ENCODE measurements around the gene ST3GAL3. TPM values are rescaled to one million over a fixed set of nuclear protein-coding genes. Genes with fewer than 3 reads are reported as not detected.

Gene ST3GAL3
- total RNA-seq, 2 donors from 2014 or later: 26.3 to 36.0 TPM

- no peak for ATAC-seq (ENCODE audit: insufficient number of reproducible peaks, low FRiP score, low read depth)
- Histone ChIP-seq H3K27me3 (replicated peaks; ENCODE audit: insufficient read depth) (no peaks in the 10 kb centered on the region), H3K36me3 (no peaks in the 10 kb centered on the region), H3K4me3 (no peak overlapping the region), H3K4me1 (ENCODE audit: control insufficient read depth in 1 of 2, low read depth in 2 of 2) (peaks cover 3 to 6% of the 10 kb centered on the region in 2 donors), H3K27ac (no peak overlapping the region), H3K9me3 (no peaks in the 10 kb centered on the region)
- no peak for DNase-seq (ENCODE audit: low spot score)
- no peak for TF ChIP-seq CTCF (IDR thresholded peaks at IDR 0.05)
These were observed 71.9 kb downstream of the ST3GAL3 start for GRCh38 chr1:43779266-43779665.

- Histone ChIP-seq H3K4me3 (no peak overlapping the region), H3K36me3 (no peaks in the 10 kb centered on the region), H3K4me1 (ENCODE audit: control insufficient read depth in 1 of 2, low read depth in 2 of 2) (peaks cover 3 to 6% of the 10 kb centered on the region in 2 donors), H3K27me3 (replicated peaks; ENCODE audit: insufficient read depth) (no peaks in the 10 kb centered on the region), H3K27ac (no peak overlapping the region), H3K9me3 (no peaks in the 10 kb centered on the region)
- no peak for TF ChIP-seq CTCF (IDR thresholded peaks at IDR 0.05)
- DNase-seq (ENCODE audit: low spot score) (no peak), ATAC-seq (ENCODE audit: insufficient number of reproducible peaks, low FRiP score, low read depth) (no peak)
These were observed 72.6 kb downstream of the ST3GAL3 start for GRCh38 chr1:43779805-43780403.

- TF ChIP-seq CTCF (IDR thresholded peaks at IDR 0.05): no peak
- H3K9me3 ChIP-seq: no peaks in the 10 kb centered on the region
- no peak overlapping the region for H3K4me3 ChIP-seq
- H3K36me3 ChIP-seq: no peaks in the 10 kb centered on the region
- no peaks in the 10 kb centered on the region for H3K27me3 ChIP-seq (replicated peaks; ENCODE audit: insufficient read depth)
- no peak overlapping the region for H3K27ac ChIP-seq
- ATAC-seq (ENCODE audit: insufficient number of reproducible peaks, low FRiP score, low read depth) (no peak), DNase-seq (ENCODE audit: low spot score) (no peak)
- peaks cover 0 to under 1% of the 10 kb centered on the region in 2 donors for H3K4me1 ChIP-seq (ENCODE audit: control insufficient read depth in 1 of 2, low read depth in 2 of 2)
These were observed 74.2 kb downstream of the ST3GAL3 start for GRCh38 chr1:43781574-43781973.

- Histone ChIP-seq H3K27ac (no peak overlapping the region), H3K4me3 (no peak overlapping the region), H3K4me1 (ENCODE audit: control insufficient read depth in 1 of 2, low read depth in 2 of 2) (no peaks in the 10 kb centered on the region), H3K9me3 (no peaks in the 10 kb centered on the region), H3K27me3 (replicated peaks; ENCODE audit: insufficient read depth) (no peaks in the 10 kb centered on the region), H3K36me3 (no peaks in the 10 kb centered on the region)
- DNase-seq (ENCODE audit: low spot score) (no peak), ATAC-seq (ENCODE audit: insufficient number of reproducible peaks, low FRiP score, low read depth) (no peak)
- TF ChIP-seq CTCF (IDR thresholded peaks at IDR 0.05): no peak
These were observed 75.8 kb downstream of the ST3GAL3 start for GRCh38 chr1:43783096-43783670.

- Histone ChIP-seq H3K36me3 (no peaks in the 10 kb centered on the region), H3K27me3 (replicated peaks; ENCODE audit: insufficient read depth) (no peaks in the 10 kb centered on the region), H3K9me3 (no peaks in the 10 kb centered on the region), H3K4me1 (ENCODE audit: control insufficient read depth in 1 of 2, low read depth in 2 of 2) (no peaks in the 10 kb centered on the region), H3K27ac (no peak overlapping the region), H3K4me3 (no peak overlapping the region)
- no peak for TF ChIP-seq CTCF (IDR thresholded peaks at IDR 0.05)
- no peak for ATAC-seq (ENCODE audit: insufficient number of reproducible peaks, low FRiP score, low read depth)
- no peak for DNase-seq (ENCODE audit: low spot score)
These were observed 76.4 kb downstream of the ST3GAL3 start for GRCh38 chr1:43783671-43784205.

All from thoracic aorta (tissue), 2 donors.